Right lobe of liver (tissue), 6 donors: ENCODE measurements around the gene KCNK16. TPM values are rescaled to one million over a fixed set of nuclear protein-coding genes. Genes with fewer than 3 reads are reported as not detected.

ENCODE experiments used
- ATAC-seq, 4 donors: fragments of 200-7000 bp; cut with Tn5 transposase; one replicate each; pipeline ENCODE4 v1.9.1; 2020; ENCODE audit warnings: mild to moderate bottlenecking in 4 of 4, moderate library complexity in 4 of 4
- DNase-seq, 3 donors: peaks; one replicate each; pipeline ENCODE4 v3.0.0-alpha.2; 2020
- H3K27ac ChIP-seq, 3 donors: fragments of 200-600 bp; one replicate each; pipeline ENCODE4 v1.8.0; 2022
- H3K27me3 ChIP-seq, 2 donors: fragments of 200-600 bp; one replicate each; pipeline ENCODE4 v1.8.0; 2022
- H3K36me3 ChIP-seq, 4 donors: fragments of 200-600 bp; sonication (generic) in 1 of 4; one replicate each; pipeline versions ENCODE4 v1.5.1 to v1.8.0; 2017 to 2022; ENCODE audit warnings: control low read depth in 1 of 4
- H3K4me1 ChIP-seq, 4 donors: fragments of 200-600 bp; sonication (generic) in 1 of 4; one replicate each; pipeline versions ENCODE4 v1.5.1 to v1.8.0; 2017 to 2022; ENCODE audit warnings: control low read depth in 1 of 4
- H3K4me3 ChIP-seq, 3 donors: fragments of 200-600 bp; one replicate each; pipeline ENCODE4 v1.8.0; 2022
- H3K9me3 ChIP-seq, 4 donors: fragments of 200-600 bp; sonication (generic) in 1 of 4; one replicate each; pipeline versions ENCODE4 v1.5.1 to v1.8.0; 2017 to 2022; ENCODE audit warnings: control low read depth in 1 of 4
- POLR2A ChIP-seq: fragments of 450-650 bp; IDR thresholded peaks from one replicate; pipeline ENCODE4 v1.6.1; 2017; ENCODE audit warnings: antibody characterized with exemption, mild to moderate bottlenecking
- WGBS: methylation state at CpG from one replicate; pipeline ENCODE4 v1.1.6; 2018; ENCODE audit warnings: low coverage, low lambda C conversion rate; ENCODE audit not compliant: insufficient coverage; ENCODE audit errors: missing lambda C conversion rate; 5-methylcytosine and 5-hydroxymethylcytosine counted together
- intact Hi-C, 2 donors: fragments of 100-400 bp; cut with DNase I; formaldehyde crosslinking; loops; one replicate each; pipeline versions ENCODE4 v1.11.2 to v1.14.1; 2022
- total RNA-seq, 6 experiments: library from RNA; depleted of rRNA in 2 of 6; stranded (reverse); fragments of >200 nt in 2 of 6; fragmentation: NEBNext Ultra II Directional in 3 of 6; extraction: Animal tissue kit (Norgen Biotek cat#: 25700) in 3 of 6; gene quantifications; one replicate each; pipeline versions ENCODE4 v1.1.0 to v1.2.4, GENCODE V29; 2016 to 2023
- TF ChIP-seq, protein P1 (sequence below), 4 donors: fragments of 200-600 bp in 3 of 4; fragments of 450-650 bp in 1 of 4; IDR thresholded peaks; one replicate each; pipeline versions ENCODE4 v1.5.1 to v1.8.0; 2016 to 2022; ENCODE audit warnings: antibody characterized with exemption in 4 of 4, mild to moderate bottlenecking in 2 of 4
- donor health status: DM: no; HTN: yes; CAD: no.
- donor health status: DM: no; HTN: no; CAD: no.
- donor health status: DM: no; HTN: no; CAD: no.
- donor health status: DM: no; HTN: yes; CAD: no.
- donor health status: DM: no; HTN: yes; CAD: no.

Gene KCNK16
- total RNA-seq, 6 experiments from 2014 or later: not detected

DNA sequence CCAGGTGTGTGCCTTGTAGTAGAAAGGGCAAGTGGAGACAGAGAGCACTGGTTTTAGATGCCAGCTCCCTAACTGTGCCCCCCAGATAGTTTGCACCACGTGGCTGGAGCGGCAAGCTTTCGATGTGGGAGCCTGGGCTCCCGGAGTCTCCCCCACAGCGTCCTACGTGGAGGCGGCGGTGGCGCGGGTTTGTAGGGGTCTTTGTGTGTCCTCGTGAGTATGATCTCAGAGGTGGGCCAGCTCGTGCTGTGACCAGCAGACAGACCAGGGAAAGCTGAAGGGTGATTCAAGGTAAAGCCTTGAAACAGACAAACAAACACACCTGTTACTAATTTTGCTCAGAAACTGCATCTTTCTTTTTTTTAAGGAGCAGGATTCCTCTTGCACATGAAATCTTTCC lies 5.6 kb upstream of the KCNK16 start:
- Histone ChIP-seq H3K9me3 (no peaks in the 10 kb centered on the region), H3K4me3 (no peak overlapping the region), H3K4me1 (no peaks in the 10 kb centered on the region), H3K27ac (no peak overlapping the region), H3K36me3 (no peaks in the 10 kb centered on the region), H3K27me3 (no peaks in the 10 kb centered on the region)
- 78% methylated on average over 12 of the region's 12 CpGs for WGBS
- intact Hi-C loops: no loop called here
- ATAC-seq (no peak), DNase-seq (no peak)
- TF ChIP-seq, protein P1, sequence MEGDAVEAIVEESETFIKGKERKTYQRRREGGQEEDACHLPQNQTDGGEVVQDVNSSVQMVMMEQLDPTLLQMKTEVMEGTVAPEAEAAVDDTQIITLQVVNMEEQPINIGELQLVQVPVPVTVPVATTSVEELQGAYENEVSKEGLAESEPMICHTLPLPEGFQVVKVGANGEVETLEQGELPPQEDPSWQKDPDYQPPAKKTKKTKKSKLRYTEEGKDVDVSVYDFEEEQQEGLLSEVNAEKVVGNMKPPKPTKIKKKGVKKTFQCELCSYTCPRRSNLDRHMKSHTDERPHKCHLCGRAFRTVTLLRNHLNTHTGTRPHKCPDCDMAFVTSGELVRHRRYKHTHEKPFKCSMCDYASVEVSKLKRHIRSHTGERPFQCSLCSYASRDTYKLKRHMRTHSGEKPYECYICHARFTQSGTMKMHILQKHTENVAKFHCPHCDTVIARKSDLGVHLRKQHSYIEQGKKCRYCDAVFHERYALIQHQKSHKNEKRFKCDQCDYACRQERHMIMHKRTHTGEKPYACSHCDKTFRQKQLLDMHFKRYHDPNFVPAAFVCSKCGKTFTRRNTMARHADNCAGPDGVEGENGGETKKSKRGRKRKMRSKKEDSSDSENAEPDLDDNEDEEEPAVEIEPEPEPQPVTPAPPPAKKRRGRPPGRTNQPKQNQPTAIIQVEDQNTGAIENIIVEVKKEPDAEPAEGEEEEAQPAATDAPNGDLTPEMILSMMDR (IDR thresholded peaks at IDR 0.05): no peak
- TF ChIP-seq POLR2A: no peak

DNA sequence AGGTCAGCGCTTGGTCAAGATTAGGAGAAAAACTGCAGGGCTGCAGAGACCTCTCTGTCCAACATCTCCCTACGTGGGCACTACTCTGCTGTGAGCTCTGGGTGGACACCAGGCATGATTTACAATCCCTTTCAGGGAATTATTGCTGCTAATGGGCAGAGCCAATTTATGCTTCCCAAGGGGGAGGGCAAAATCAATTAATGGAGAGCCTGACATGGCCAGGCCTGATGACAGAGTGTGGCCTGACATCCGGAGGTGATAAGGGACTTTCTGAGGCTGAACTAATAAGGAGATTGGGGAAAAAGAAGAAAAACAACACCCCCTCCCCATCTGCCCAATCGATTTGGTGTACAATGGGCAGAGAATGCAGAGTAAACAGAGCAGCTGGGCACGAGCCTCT lies 5.0 kb upstream of the KCNK16 start:
- intact Hi-C loops: no loop called here
- no peak for TF ChIP-seq POLR2A
- TF ChIP-seq, protein P1 (IDR thresholded peaks at IDR 0.05): no peak
- 36% methylated on average over 4 of the region's 5 CpGs for WGBS
- no peak overlapping the region for H3K27ac ChIP-seq
- H3K9me3 ChIP-seq: no peaks in the 10 kb centered on the region
- DNase-seq (no peak), ATAC-seq (no peak)
- H3K27me3 ChIP-seq: no peaks in the 10 kb centered on the region
- no peaks in the 10 kb centered on the region for H3K4me1 ChIP-seq
- no peaks in the 10 kb centered on the region for H3K36me3 ChIP-seq
- no peak overlapping the region for H3K4me3 ChIP-seq

DNA sequence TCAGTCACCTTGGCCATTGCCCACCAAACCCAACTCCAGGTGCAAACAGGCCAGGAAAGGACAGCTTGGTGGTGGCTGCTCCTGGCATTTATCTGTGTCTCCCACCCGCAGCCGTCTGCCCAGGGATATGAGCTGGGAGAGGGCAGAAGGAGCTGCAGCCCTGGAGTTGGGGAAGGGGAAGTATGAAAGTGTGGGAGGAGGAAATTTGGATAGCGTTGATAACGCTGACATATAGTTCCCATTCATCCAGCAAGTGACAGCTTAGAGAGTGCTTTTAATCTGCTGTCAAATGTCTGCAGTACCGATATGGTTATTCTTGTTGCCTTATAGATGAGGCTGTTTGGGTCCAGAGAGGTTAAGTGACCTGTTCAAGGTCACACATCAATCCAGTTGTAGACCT lies 741 bp downstream of the KCNK16 start:
- Histone ChIP-seq H3K36me3 (no peaks in the 10 kb centered on the region), H3K27me3 (no peaks in the 10 kb centered on the region), H3K9me3 (no peaks in the 10 kb centered on the region), H3K4me3 (no peak overlapping the region), H3K27ac (no peak overlapping the region), H3K4me1 (no peaks in the 10 kb centered on the region)
- 63% methylated on average over 4 of the region's 5 CpGs for WGBS
- ATAC-seq (no peak), DNase-seq (no peak)
- intact Hi-C loops: no loop called here
- no peak for TF ChIP-seq POLR2A
- TF ChIP-seq, protein P1 (IDR thresholded peaks at IDR 0.05): no peak

DNA sequence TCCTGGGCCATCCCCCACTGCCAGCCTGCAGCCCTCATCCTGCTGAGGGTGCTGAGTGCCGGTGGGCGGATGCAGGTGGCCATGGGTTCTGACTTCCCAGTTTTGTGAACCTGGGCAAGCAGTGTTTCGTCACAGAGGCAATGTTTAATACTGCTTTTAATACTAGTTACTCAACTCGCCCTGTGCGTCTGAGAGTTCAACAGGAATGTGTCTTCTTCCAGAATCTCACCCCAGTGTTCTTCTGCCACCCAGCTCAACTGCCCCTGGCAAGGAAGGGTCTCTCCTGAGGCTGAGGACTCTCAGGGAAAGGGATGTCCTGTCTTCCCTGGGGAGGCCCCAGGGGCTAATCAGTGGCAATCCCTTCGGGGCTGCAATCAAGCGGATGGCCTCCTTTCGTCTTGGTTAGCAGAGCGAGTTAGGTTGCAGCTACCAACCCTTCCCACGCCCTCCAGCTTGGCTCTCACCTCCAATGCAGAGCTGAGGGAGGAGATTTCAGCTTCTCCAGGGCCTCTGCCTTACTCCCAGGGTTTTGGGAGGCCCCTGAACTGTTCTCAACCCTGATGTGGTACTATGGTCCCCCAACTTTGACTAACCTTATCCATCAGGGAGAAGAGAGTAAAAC lies 2.0 kb downstream of the KCNK16 start:
- H3K27me3 ChIP-seq: no peaks in the 10 kb centered on the region
- DNase-seq (no peak), ATAC-seq (no peak)
- no CpG with 5 or more reads among the region's 10 CpGs for WGBS
- TF ChIP-seq, protein P1 (IDR thresholded peaks at IDR 0.05): no peak
- no peak for TF ChIP-seq POLR2A
- intact Hi-C loops: no loop called here
- no peaks in the 10 kb centered on the region for H3K9me3 ChIP-seq
- H3K36me3 ChIP-seq: no peaks in the 10 kb centered on the region
- H3K27ac ChIP-seq: no peak overlapping the region
- H3K4me3 ChIP-seq: no peak overlapping the region
- H3K4me1 ChIP-seq: no peaks in the 10 kb centered on the region
